ENCODE results near the gene RNF40.
A peak's percentile ranks its signal among the peaks of the same experiment; 100 is the strongest.

The RNF40 gene

GRCh38 chr16:30761427-30761927 lies 645 bp upstream of the RNF40 start:
- DNase-seq (ENCODE audit: low read depth, low spot score): no peak

GRCh38 chr16:30762991-30763725 lies 1.0 kb downstream of the RNF40 start:
- DNase-seq (ENCODE audit: low read depth, low spot score): no peak

GRCh38 chr16:30764086-30764485 lies 2.0 kb downstream of the RNF40 start:
- no peak for DNase-seq (ENCODE audit: low read depth, low spot score)

GRCh38 chr16:30764816-30765465 lies 2.8 kb downstream of the RNF40 start:
- no peak for DNase-seq (ENCODE audit: low read depth, low spot score)

- DNase-seq (ENCODE audit: low read depth, low spot score): no peak
Observed at GRCh38 chr16:30766206-30766932, 4.2 kb downstream of the RNF40 start.

- no peak for DNase-seq (ENCODE audit: low read depth, low spot score)
Observed at GRCh38 chr16:30766933-30767284, 4.8 kb downstream of the RNF40 start.

- no peak for DNase-seq (ENCODE audit: low read depth, low spot score)
Observed at GRCh38 chr16:30767767-30768465, 5.8 kb downstream of the RNF40 start.

GRCh38 chr16:30768583-30769181 lies 6.6 kb downstream of the RNF40 start:
- no peak for DNase-seq (ENCODE audit: low read depth, low spot score)

- no peak for DNase-seq (ENCODE audit: low read depth, low spot score)
Observed at GRCh38 chr16:30769379-30770089, 7.4 kb downstream of the RNF40 start.

GRCh38 chr16:30771726-30772125 lies 9.6 kb downstream of the RNF40 start:
- DNase-seq (ENCODE audit: low read depth, low spot score): no peak

- DNase-seq (ENCODE audit: low read depth, low spot score): no peak
Observed at GRCh38 chr16:30773826-30774225, 11.7 kb downstream of the RNF40 start.

GRCh38 chr16:30774367-30775130 lies 12.4 kb downstream of the RNF40 start:
- no peak for DNase-seq (ENCODE audit: low read depth, low spot score)

GRCh38 chr16:30775131-30775391 lies 12.9 kb downstream of the RNF40 start:
- DNase-seq (ENCODE audit: low read depth, low spot score): no peak

GRCh38 chr16:30775392-30776188 lies 13.5 kb downstream of the RNF40 start:
- DNase-seq (ENCODE audit: low read depth, low spot score): peak; percentile 54

- DNase-seq (ENCODE audit: low read depth, low spot score): no peak
Observed at GRCh38 chr16:30777591-30778297, 15.6 kb downstream of the RNF40 start.

GRCh38 chr16:30778549-30779244 lies 16.6 kb downstream of the RNF40 start:
- DNase-seq (ENCODE audit: low read depth, low spot score): no peak

GRCh38 chr16:30779596-30779995 lies 17.5 kb downstream of the RNF40 start:
- DNase-seq (ENCODE audit: low read depth, low spot score): no peak

- DNase-seq (ENCODE audit: low read depth, low spot score): no peak
Observed at GRCh38 chr16:30780021-30780420, 17.9 kb downstream of the RNF40 start.

Measured in smooth muscle cell of the brain vasculature (primary cell).